Natural killer cell (primary cell): ENCODE data around the gene ZNHIT2. TPM values are rescaled to one million over a fixed set of nuclear protein-coding genes. Genes with fewer than 3 reads are reported as not detected.

Experiments used
- ATAC-seq, 3 donors: fragments of 150-1000 bp in 2 of 3; fragments of 200-7000 bp in 1 of 3; cut with Tn5 transposase; 1 replicate in 1 of 3; 2 replicates in 2 of 3; pipeline ENCODE4 v1.10.0; 2021; ENCODE audit warnings: mild to moderate bottlenecking in 2 of 3, moderate library complexity in 2 of 3
- DNase-seq, 2 donors: peaks; one replicate each; pipeline versions ENCODE4 v3.0.0 to v3.0.0-alpha.2; 2013 to 2021; ENCODE audit warnings: mixed read lengths in 1 of 2
- H3K27ac ChIP-seq: one replicate; pipeline ENCODE4 v1.5.1; 2013; ENCODE audit warnings: mild to moderate bottlenecking, low read length
- H3K27me3 ChIP-seq: one replicate; pipeline ENCODE4 v1.6.1; 2013; ENCODE audit warnings: low read length; ENCODE audit not compliant: control insufficient read depth, insufficient read depth
- H3K36me3 ChIP-seq: one replicate; pipeline ENCODE4 v1.6.1; 2013; ENCODE audit warnings: low read length; ENCODE audit not compliant: control insufficient read depth, insufficient read depth
- H3K4me1 ChIP-seq: one replicate; pipeline ENCODE4 v1.6.1; 2013; ENCODE audit warnings: low read length; ENCODE audit not compliant: control insufficient read depth, insufficient read depth
- H3K4me3 ChIP-seq: one replicate; pipeline ENCODE4 v1.5.1; 2013; ENCODE audit warnings: low read length
- H3K9me3 ChIP-seq: one replicate; pipeline ENCODE4 v1.6.1; 2013; ENCODE audit warnings: low read length; ENCODE audit not compliant: control insufficient read depth, insufficient read depth
- H3K27ac Mint-ChIP-seq, 2 donors: one replicate each; pipeline ENCODE4 v1.8.0; 2022; ENCODE audit warnings: mild to moderate bottlenecking in 2 of 2, mixed read lengths in 2 of 2, moderate library complexity in 1 of 2
- H3K27me3 Mint-ChIP-seq, 2 donors: one replicate each; pipeline ENCODE4 v1.8.0; 2022; ENCODE audit warnings: low read depth in 2 of 2, mixed read lengths in 2 of 2
- H3K36me3 Mint-ChIP-seq: one replicate; pipeline ENCODE4 v1.8.0; 2022; ENCODE audit warnings: mixed read lengths
- H3K4me1 Mint-ChIP-seq, 2 donors: one replicate each; pipeline ENCODE4 v1.8.0; 2022; ENCODE audit warnings: mixed read lengths in 2 of 2
- H3K4me3 Mint-ChIP-seq: one replicate; pipeline ENCODE4 v1.8.0; 2022; ENCODE audit warnings: mild to moderate bottlenecking, moderate library complexity, mixed read lengths
- H3K9me3 Mint-ChIP-seq, 2 donors: one replicate each; pipeline ENCODE4 v1.8.0; 2022; ENCODE audit warnings: mixed read lengths in 2 of 2
- CTCF ChIP-seq: fragments of 200-600 bp; IDR thresholded peaks from one replicate; pipeline ENCODE4 v1.8.0; 2022; ENCODE audit warnings: antibody characterized with exemption
- WGBS: methylation state at CpG from one replicate; pipeline ENCODE4 v1.1.7; 2013; ENCODE audit warnings: missing lambda C conversion rate; ENCODE audit not compliant: insufficient coverage; 5-methylcytosine and 5-hydroxymethylcytosine counted together
- intact Hi-C: fragments of 100-400 bp; cut with micrococcal nuclease; formaldehyde crosslinking; loops from one replicate; pipeline ENCODE4 v1.14.2; 2022
- total RNA-seq, 4 donors: library from RNA; stranded (reverse); fragments of 120-200 nt in 1 of 4; gene quantifications; one replicate each; pipeline versions ENCODE4 v1.2.3 to v1.2.4, GENCODE V29; 2013 to 2022

Gene ZNHIT2
- total RNA-seq, 3 donors from 2014 or later (not counting 1 experiment from before 2014, with no cell fraction given): 5.6 to 6.8 (median 6.1) TPM

GRCh38 chr11:65095974-65096806, 21.3 kb downstream of the ZNHIT2 start, which contains the start of gene VPS51:
Gene VPS51, plus strand, starts transcription at chr11:65096214. Its CDS starts 37 bp downstream, at chr11:65096251.
- H3K9me3 ChIP-seq: no peaks in the 10 kb centered on the region
- intact Hi-C loops: loop anchor here (1.0 to 2.0 kb wide), 3 partner anchors 12 to 21 kb away; partner anchors contain the start of genes CDCA5, TM7SF2, ZFPL1 and ZNHIT2
- no peak for TF ChIP-seq CTCF
- H3K27me3 Mint-ChIP-seq: no peaks in the 10 kb centered on the region
- peaks cover 12% of the 10 kb centered on the region for H3K36me3 ChIP-seq
- H3K36me3 Mint-ChIP-seq: no peaks in the 10 kb centered on the region
- ATAC-seq (peak; percentile 89 to 96 (median 92)), DNase-seq (peak; percentile 79 to 95)
- peak within 1 kb of the TSS; percentile 85 for H3K4me3 ChIP-seq
- under 1% methylated on average over 52 of the region's 52 CpGs for WGBS
- peaks cover 0 to 14% of the 10 kb centered on the region in 2 donors for H3K4me1 Mint-ChIP-seq
- H3K27me3 ChIP-seq: no peaks in the 10 kb centered on the region
- peak within 1 kb of the TSS; percentile 76 for H3K27ac ChIP-seq
- H3K9me3 Mint-ChIP-seq: no peaks in the 10 kb centered on the region
- H3K4me3 Mint-ChIP-seq: peak within 1 kb of the TSS; percentile 92
- H3K27ac Mint-ChIP-seq: peak within 1 kb of the TSS; percentile 83 to 92
- peaks cover 19% of the 10 kb centered on the region for H3K4me1 ChIP-seq

- H3K4me3 Mint-ChIP-seq: peak overlapping the region; percentile 92
- no peaks in the 10 kb centered on the region for H3K9me3 Mint-ChIP-seq
- Histone ChIP-seq H3K4me1 (peaks cover 19% of the 10 kb centered on the region), H3K4me3 (no peak overlapping the region), H3K27ac (peak overlapping the region; percentile 76), H3K9me3 (no peaks in the 10 kb centered on the region), H3K27me3 (no peaks in the 10 kb centered on the region), H3K36me3 (peaks cover 9% of the 10 kb centered on the region)
- no peak for DNase-seq
- no peak for ATAC-seq
- H3K36me3 Mint-ChIP-seq: no peaks in the 10 kb centered on the region
- TF ChIP-seq CTCF: no peak
- 88% methylated on average over 22 of the region's 22 CpGs for WGBS
- peak overlapping the region; percentile 83 to 92 for H3K27ac Mint-ChIP-seq
- H3K27me3 Mint-ChIP-seq: no peaks in the 10 kb centered on the region
- intact Hi-C loops: no loop called here
- peaks cover 0 to 14% of the 10 kb centered on the region in 2 donors for H3K4me1 Mint-ChIP-seq
These were observed 22.1 kb downstream of the ZNHIT2 start for GRCh38 chr11:65095427-65095826.

DNA sequence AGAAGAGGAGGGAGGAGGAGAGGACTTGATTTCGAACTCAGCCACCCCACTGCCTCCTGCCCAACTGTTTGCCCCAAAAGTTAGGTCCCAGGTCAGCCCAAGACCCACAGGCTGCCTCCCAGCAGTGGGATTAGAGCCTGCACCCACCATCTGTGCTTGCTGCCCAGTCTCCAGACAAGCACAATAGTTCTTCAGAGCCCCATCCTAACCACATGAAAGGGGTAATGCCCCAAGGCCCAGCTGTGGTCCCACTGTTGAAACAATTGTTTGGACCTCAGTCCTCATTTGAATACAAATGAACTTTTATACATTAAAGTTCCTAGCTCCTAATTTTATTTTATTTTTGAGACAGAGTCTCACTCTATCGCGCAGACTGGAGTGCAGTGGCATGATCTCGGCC, 26.9 kb downstream of the ZNHIT2 start:
- H3K27ac Mint-ChIP-seq: no peak overlapping the region
- 98% methylated on average over 3 of the region's 4 CpGs for WGBS
- H3K27me3 ChIP-seq: no peaks in the 10 kb centered on the region
- no peak overlapping the region for H3K4me3 Mint-ChIP-seq
- DNase-seq: no peak
- H3K4me3 ChIP-seq: no peak overlapping the region
- H3K9me3 ChIP-seq: no peaks in the 10 kb centered on the region
- peaks cover 2 to 4% of the 10 kb centered on the region in 2 donors for H3K4me1 Mint-ChIP-seq
- no peaks in the 10 kb centered on the region for H3K27me3 Mint-ChIP-seq
- peaks cover 34% of the 10 kb centered on the region for H3K36me3 ChIP-seq
- intact Hi-C loops: no loop called here
- peaks cover 3% of the 10 kb centered on the region for H3K4me1 ChIP-seq
- ATAC-seq: no peak
- H3K27ac ChIP-seq: no peak overlapping the region
- H3K9me3 Mint-ChIP-seq: no peaks in the 10 kb centered on the region
- peaks cover 7% of the 10 kb centered on the region for H3K36me3 Mint-ChIP-seq
- no peak for TF ChIP-seq CTCF
